H1 (cell line): ENCODE measurements around the gene FOXN3. TPM values are rescaled to one million over a fixed set of nuclear protein-coding genes. Genes with fewer than 3 reads are reported as not detected.

Source experiments
- CTCF ChIA-PET: fragments of 300-600 bp; sonication (Branson Sonifier 250); formaldehyde crosslinking; loops from one replicate; lab custom pipeline; 2021; ENCODE audit not compliant: partially characterized antibody; lab: Charles Lee
- POLR2A ChIA-PET: fragments of 300-600 bp; sonication (Branson Sonifier 250); formaldehyde crosslinking; loops from one replicate; lab custom pipeline; 2021; ENCODE audit warnings: inconsistent platforms; ENCODE audit not compliant: partially characterized antibody; lab: Charles Lee
- DNase-seq, 2 experiments: peaks; one replicate each; pipeline versions ENCODE4 v3.0.0 to v3.0.0-alpha.2; 2010 to 2022; ENCODE audit warnings: low spot score in 2 of 2, low read depth in 1 of 2, mixed read lengths in 1 of 2
- FAIRE-seq: peaks from 2 replicates; lab custom pipeline; 2011; peaks lifted over from hg19 to GRCh38; lab: Jason Lieb, UNC
- H2AFZ ChIP-seq: 2 replicates; pipeline ENCODE4 v1.8.1; 2012; ENCODE audit warnings: low read length, inconsistent platforms
- H2AK5ac ChIP-seq: 2 replicates; pipeline ENCODE4 v1.6.1; 2013; ENCODE audit warnings: low read depth, low read length
- H2BK120ac ChIP-seq: replicated peaks from 2 replicates; pipeline ENCODE3; 2013; ENCODE audit warnings: low read depth, low read length, inconsistent platforms
- H2BK12ac ChIP-seq: 2 replicates; pipeline ENCODE4 v1.6.1; 2013; ENCODE audit warnings: low read depth, low read length
- H2BK15ac ChIP-seq: 2 replicates; pipeline ENCODE4 v1.6.1; 2013; ENCODE audit warnings: low read length
- H2BK20ac ChIP-seq: 2 replicates; pipeline ENCODE4 v1.6.1; 2013; ENCODE audit warnings: low read length
- H2BK5ac ChIP-seq: 2 replicates; pipeline ENCODE4 v1.6.1; 2013; ENCODE audit warnings: low read depth, low read length
- H3K14ac ChIP-seq: 2 replicates; pipeline ENCODE4 v1.6.1; 2013; ENCODE audit warnings: inconsistent platforms; ENCODE audit not compliant: insufficient read length
- H3K18ac ChIP-seq: 2 replicates; pipeline ENCODE4 v1.6.1; 2013; ENCODE audit warnings: low read length; ENCODE audit errors: extremely low read depth
- H3K23ac ChIP-seq: 2 replicates; pipeline ENCODE4 v1.6.1; 2013; ENCODE audit warnings: inconsistent platforms; ENCODE audit not compliant: insufficient read length
- H3K23me2 ChIP-seq: 2 replicates; pipeline ENCODE4 v1.6.1; 2013; ENCODE audit warnings: low read depth, low read length
- H3K27ac ChIP-seq: 2 replicates; pipeline ENCODE4 v1.6.1; 2011; ENCODE audit warnings: low read depth, low read length, inconsistent platforms
- H3K27me3 ChIP-seq, 4 experiments: replicated peaks in 1 of 4; 1 replicate in 1 of 4; 2 replicates in 3 of 4; pipeline versions ENCODE4 v1.6.1 to v1.8.1; 2011 to 2013; ENCODE audit warnings: low read length in 3 of 4, mild to moderate bottlenecking in 3 of 4, inconsistent platforms in 2 of 4, mixed read lengths in 2 of 4, moderate library complexity in 1 of 4; ENCODE audit not compliant: control insufficient read depth in 3 of 4, insufficient read depth in 3 of 4; ENCODE audit errors: extremely low read depth in 1 of 4
- H3K36me3 ChIP-seq, 4 experiments: 2 replicates each; pipeline versions ENCODE4 v1.6.1 to v1.8.1; 2011 to 2013; ENCODE audit warnings: mild to moderate bottlenecking in 4 of 4, low read length in 3 of 4, moderate library complexity in 2 of 4, control low read depth in 1 of 4, inconsistent platforms in 1 of 4; ENCODE audit not compliant: insufficient read depth in 4 of 4, control insufficient read depth in 2 of 4
- H3K4ac ChIP-seq: replicated peaks from 2 replicates; pipeline ENCODE3; 2013; ENCODE audit warnings: low read length, low read depth, mixed read lengths, inconsistent platforms; ENCODE audit not compliant: insufficient read length
- H3K4me1 ChIP-seq, 4 experiments: replicated peaks in 1 of 4; 1 replicate in 1 of 4; 2 replicates in 3 of 4; pipeline versions ENCODE4 v1.6.1 to v1.8.1; 2011 to 2013; ENCODE audit warnings: low read length in 3 of 4, inconsistent platforms in 2 of 4, mixed read lengths in 1 of 4; ENCODE audit not compliant: insufficient read depth in 4 of 4, control insufficient read depth in 3 of 4
- H3K4me2 ChIP-seq, 2 experiments: 2 replicates each; pipeline versions ENCODE4 v1.6.1 to v1.8.1; 2011 to 2013; ENCODE audit warnings: low read depth in 2 of 2, low read length in 2 of 2, control low read depth in 1 of 2, inconsistent platforms in 1 of 2, mild to moderate bottlenecking in 1 of 2; ENCODE audit not compliant: insufficient read depth in 1 of 2
- H3K4me3 ChIP-seq, 4 experiments: fragments of 200-600, 300-600 bp in 1 of 4; sonication (generic), shearing (Covaris generic), sonication (Bioruptor Twin) in 1 of 4; 2 replicates each; pipeline versions ENCODE4 v1.5.1 to v1.8.1; 2011 to 2016; ENCODE audit warnings: low read length in 4 of 4, low read depth in 3 of 4, control low read depth in 2 of 4, inconsistent platforms in 2 of 4, mild to moderate bottlenecking in 2 of 4, mixed read lengths in 1 of 4, moderate library complexity in 1 of 4; ENCODE audit not compliant: insufficient read depth in 2 of 4; ENCODE audit errors: extremely low read depth in 1 of 4
- H3K56ac ChIP-seq: replicated peaks from 2 replicates; pipeline ENCODE3; 2013; ENCODE audit warnings: low read depth, mild to moderate bottlenecking, mixed read lengths, low read length, inconsistent platforms; ENCODE audit not compliant: insufficient read length
- H3K79me1 ChIP-seq: 2 replicates; pipeline ENCODE4 v1.6.1; 2013; ENCODE audit warnings: low read depth, low read length, control low read depth
- H3K79me2 ChIP-seq, 2 experiments: 2 replicates each; pipeline versions ENCODE4 v1.6.1 to v1.8.1; 2012 to 2013; ENCODE audit warnings: low read length in 2 of 2, mild to moderate bottlenecking in 2 of 2, inconsistent platforms in 1 of 2; ENCODE audit not compliant: insufficient read depth in 2 of 2, control insufficient read depth in 1 of 2
- H3K9ac ChIP-seq, 4 experiments: replicated peaks in 1 of 4; 1 replicate in 1 of 4; 2 replicates in 3 of 4; pipeline versions ENCODE4 v1.6.1 to v1.8.1; 2011 to 2013; ENCODE audit warnings: low read depth in 3 of 4, low read length in 3 of 4, control low read depth in 2 of 4, mild to moderate bottlenecking in 2 of 4, moderate library complexity in 2 of 4, inconsistent platforms in 1 of 4; ENCODE audit errors: extremely low read depth in 1 of 4
- H3K9me3 ChIP-seq, 2 experiments: 2 replicates each; pipeline versions ENCODE4 v1.6.1 to v1.8.1; 2012 to 2013; ENCODE audit warnings: mild to moderate bottlenecking in 2 of 2, moderate library complexity in 2 of 2, control low read depth in 1 of 2, inconsistent platforms in 1 of 2, low read depth in 1 of 2, low read length in 1 of 2, mixed read lengths in 1 of 2; ENCODE audit not compliant: insufficient read depth in 2 of 2
- H4K20me1 ChIP-seq, 2 experiments: replicated peaks in 1 of 2; 2 replicates each; pipeline versions ENCODE3 to v1.8.1; 2011 to 2013; ENCODE audit warnings: inconsistent platforms in 2 of 2, low read length in 2 of 2, mild to moderate bottlenecking in 1 of 2; ENCODE audit not compliant: insufficient read depth in 2 of 2, control insufficient read depth in 1 of 2
- H4K5ac ChIP-seq: 2 replicates; pipeline ENCODE4 v1.6.1; 2013; ENCODE audit warnings: low read length, low read depth, mixed read lengths, inconsistent platforms; ENCODE audit not compliant: insufficient read length
- H4K8ac ChIP-seq: 2 replicates; pipeline ENCODE4 v1.8.0; 2013; ENCODE audit warnings: mild to moderate bottlenecking, moderate library complexity, low read length, inconsistent platforms; ENCODE audit not compliant: insufficient read depth; ENCODE audit errors: extremely low read depth
- H4K91ac ChIP-seq: replicated peaks from 2 replicates; pipeline ENCODE3; 2013; ENCODE audit warnings: low read length, mixed read lengths, inconsistent platforms; ENCODE audit not compliant: insufficient read length
- ASH2L ChIP-seq: fragments of 200-600, 300-600 bp; sonication (generic); IDR thresholded peaks from one replicate; pipeline ENCODE4 v1.7.1; 2017; ENCODE audit warnings: low read length
- ATF3 ChIP-seq: IDR thresholded peaks from 2 replicates; pipeline ENCODE4 v1.6.1; 2011; ENCODE audit warnings: low read depth, mild to moderate bottlenecking, low read length; ENCODE audit not compliant: insufficient read depth
- CEBPB ChIP-seq: IDR thresholded peaks from 2 replicates; pipeline ENCODE4 v1.6.1; 2012; ENCODE audit warnings: low read depth, low read length
- CHD2 ChIP-seq: IDR thresholded peaks from 2 replicates; pipeline ENCODE4 v1.6.1; 2012; ENCODE audit warnings: low read length, improper control_type of control experiment
- CREB1 ChIP-seq: IDR thresholded peaks from 2 replicates; pipeline ENCODE4 v1.6.1; 2012; ENCODE audit warnings: inconsistent platforms
- GABPA ChIP-seq: IDR thresholded peaks from 2 replicates; pipeline ENCODE4 v1.6.1; 2011; ENCODE audit warnings: mild to moderate bottlenecking, low read length, moderate library complexity, borderline replicate concordance; ENCODE audit not compliant: insufficient read depth
- MAFK ChIP-seq: IDR thresholded peaks from 2 replicates; pipeline ENCODE4 v1.6.1; 2012; ENCODE audit warnings: low read depth, mild to moderate bottlenecking, improper control_type of control experiment, low read length
- PHF8 ChIP-seq: fragments of 200-600 bp; sonication (generic); conservative IDR thresholded peaks from 2 replicates; pipeline ENCODE4 v1.7.1; 2012; ENCODE audit warnings: low read depth, mild to moderate bottlenecking, inconsistent platforms, low read length, moderate library complexity
- RFX5 ChIP-seq: IDR thresholded peaks from 2 replicates; pipeline ENCODE4 v1.6.1; 2011; ENCODE audit warnings: low read depth, low read length, improper control_type of control experiment, borderline replicate concordance
- SIX5 ChIP-seq: IDR thresholded peaks from 2 replicates; pipeline ENCODE4 v1.6.1; 2011; ENCODE audit warnings: mild to moderate bottlenecking, low read depth, low read length
- SP4 ChIP-seq: IDR thresholded peaks from 2 replicates; pipeline ENCODE4 v1.6.1; 2012; ENCODE audit warnings: low read length, inconsistent platforms
- SRF ChIP-seq: IDR thresholded peaks from 2 replicates; pipeline ENCODE4 v1.6.1; 2011; ENCODE audit warnings: mild to moderate bottlenecking, low read depth, low read length, moderate library complexity
- USF2 ChIP-seq: IDR thresholded peaks from 2 replicates; pipeline ENCODE4 v1.6.1; 2011; ENCODE audit warnings: low read length, improper control_type of control experiment
- WGBS, 2 experiments: shearing (Covaris generic) in 1 of 2; methylation state at CpG; one replicate each; pipeline versions ENCODE4 v1.1.6 to v1.1.7; 2013 to 2015; ENCODE audit warnings: low lambda C conversion rate in 2 of 2, mixed read lengths in 2 of 2, inconsistent platforms in 1 of 2, low coverage in 1 of 2, missing lambda C conversion rate in 1 of 2; ENCODE audit not compliant: insufficient replicate concordance in 2 of 2, insufficient coverage in 1 of 2, insufficient read length in 1 of 2; ENCODE audit errors: extremely low coverage in 1 of 2, missing lambda C conversion rate in 1 of 2; 5-methylcytosine and 5-hydroxymethylcytosine counted together
- polyA plus RNA-seq, 7 experiments: library from polyadenylated mRNA; depleted of rRNA in 3 of 7; stranded (reverse) in 5 of 7; unstranded in 2 of 7; fragments of >200 nt in 5 of 7; fragments of 200-250 nt in 2 of 7; gene quantifications; 1 replicate in 5 of 7; 2 replicates in 1 of 7; 4 replicates in 1 of 7; pipeline versions ENCODE4 v1.2.1 to v1.2.3, GENCODE V29; 2011 to 2013; ENCODE audit warnings: missing spikeins in 2 of 7, mixed read lengths in 2 of 7
- total RNA-seq: library from RNA; stranded (reverse); fragmentation: NEBNext Ultra II Directional; extraction: Animal tissue kit (Norgen Biotek cat#: 25700); gene quantifications from 2 replicates; pipeline ENCODE4 v1.2.1, GENCODE V29; 2021

FOXN3 gene
- total and polyA plus RNA-seq, 2 of the 8 experiments (the other 6 are each of a cell fraction or from before 2014, with no cell fraction given), result 52.6 to 178 TPM

DNA sequence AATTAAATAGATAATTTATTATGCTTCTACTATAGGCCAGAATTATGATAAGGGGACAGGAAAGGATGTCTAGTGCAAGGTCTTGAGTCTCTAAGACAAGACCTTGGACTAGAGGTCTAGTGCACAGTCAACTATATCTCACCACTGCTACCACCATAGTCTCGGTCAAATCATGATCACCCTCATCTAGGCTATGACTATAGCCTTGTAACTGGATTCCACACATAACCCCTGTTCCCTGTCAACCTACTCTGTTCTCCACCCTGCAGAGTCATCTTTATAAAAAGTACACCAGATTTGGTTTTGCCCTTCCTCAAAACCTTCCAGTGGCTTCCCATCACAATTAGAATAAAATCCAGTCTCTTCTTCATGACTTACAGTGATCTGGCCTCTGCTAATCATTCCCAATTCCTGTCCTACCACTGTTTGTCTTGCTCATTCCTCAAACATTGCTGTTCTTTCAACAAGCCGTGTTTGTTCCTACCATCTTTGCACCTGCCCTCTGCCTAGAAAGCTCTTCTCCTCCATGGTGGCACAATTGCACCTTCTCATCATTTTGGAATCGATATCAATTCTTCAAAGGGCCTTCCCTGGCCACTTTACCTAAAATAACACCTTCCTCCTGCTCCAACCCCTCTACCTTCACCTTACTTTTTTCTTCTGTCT lies 169.4 kb downstream of the FOXN3 start:
- Histone ChIP-seq H2BK15ac (no peak overlapping the region), H3K4me1 (peaks cover 6 to 22% (median 19%) of the 10 kb centered on the region in 4 experiments), H3K27ac (no peak overlapping the region), H2BK5ac (no peak overlapping the region), H3K23me2 (no peaks in the 10 kb centered on the region), H4K20me1 (peaks cover 7 to 8% of the 10 kb centered on the region in 2 experiments), H2AK5ac (no peak overlapping the region), H4K91ac (no peak overlapping the region), H3K4me2 (no peak overlapping the region), H2BK120ac (no peak overlapping the region), H3K18ac (no peak overlapping the region), H3K4ac (no peak overlapping the region), H2BK20ac (no peak overlapping the region), H3K14ac (no peak overlapping the region), H3K23ac (no peak overlapping the region), H3K36me3 (peaks cover 0 to 2% (median 0%) of the 10 kb centered on the region in 4 experiments; a peak in 3 of 8 replicates), H3K27me3 (no peaks in the 10 kb centered on the region), H4K8ac (no peak overlapping the region), H3K9ac (no peak overlapping the region), H3K4me3 (no peak overlapping the region), H3K9me3 (no peaks in the 10 kb centered on the region), H2AFZ (no peak overlapping the region), H3K79me2 (peaks cover 0 to 93% of the 10 kb centered on the region in 2 experiments; a peak in 2 of 4 replicates), H2BK12ac (no peak overlapping the region), H3K56ac (no peak overlapping the region), H4K5ac (no peak overlapping the region), H3K79me1 (peaks cover 12% of the 10 kb centered on the region)
- no peak for TF ChIP-seq GABPA
- no peak for TF ChIP-seq CREB1
- no peak for TF ChIP-seq CHD2
- no peak for TF ChIP-seq SRF
- TF ChIP-seq ASH2L, result no peak
- no peak for TF ChIP-seq ATF3
- no peak for TF ChIP-seq MAFK
- TF ChIP-seq CEBPB, result no peak
- no peak for TF ChIP-seq USF2
- no peak for TF ChIP-seq RFX5
- no peak for TF ChIP-seq PHF8
- TF ChIP-seq SP4, result no peak
- no peak for TF ChIP-seq SIX5
- 99% methylated on average over 3 of the region's 3 CpGs; no CpG with 5 or more reads in 1 of the 2 experiments for WGBS, 2 experiments
- no peak for DNase-seq
- ChIA-PET CTCF (interaction anchor here (0.6 to 2.3 kb wide), 4 partner anchors 10 to 207 kb away, joined by 3 to 7 read pairs (median 3); no protein-coding TSS in a partner anchor), POLR2A (no interaction called here)
- no peak for FAIRE-seq
